Endothelial cell of umbilical vein (primary cell): ENCODE measurements around the gene CRYBG3. TPM values are rescaled to one million over a fixed set of nuclear protein-coding genes. Genes with fewer than 3 reads are reported as not detected.

Source experiments
- BruUV-seq: library from RNA; stranded (reverse); fragments of 400-500 nt; replicated peaks from 2 replicates; lab custom pipeline; 2021; lab: Mats Ljungman, UMichigan
- CTCF ChIA-PET: fragments of 300-600, 350-600 bp; sonication (Branson Sonifier 250); formaldehyde crosslinking; loops from one replicate; lab custom pipeline; 2021; ENCODE audit warnings: antibody characterized with exemption, inconsistent platforms; lab: Charles Lee
- POLR2A ChIA-PET: fragments of 300-600, 350-600 bp; sonication (Branson Sonifier 250); formaldehyde crosslinking; loops from one replicate; lab custom pipeline; 2021; ENCODE audit warnings: antibody characterized with exemption, inconsistent platforms; lab: Charles Lee
- DNase-seq: peaks from one replicate; pipeline ENCODE4 v3.0.0-alpha.2; 2011; ENCODE audit warnings: low read depth, low spot score
- FAIRE-seq: peaks from 2 replicates; lab custom pipeline; 2011; peaks lifted over from hg19 to GRCh38; lab: Jason Lieb, UNC
- H2AFZ ChIP-seq: 2 replicates; pipeline ENCODE4 v1.6.0; 2012; ENCODE audit warnings: low read depth, low read length, control low read depth, inconsistent platforms
- H3K27ac ChIP-seq: 2 replicates; pipeline ENCODE4 v1.5.1; 2011; ENCODE audit warnings: low read depth, mild to moderate bottlenecking, control low read depth, low read length, moderate library complexity; ENCODE audit not compliant: insufficient read depth
- H3K27me3 ChIP-seq, 2 experiments: 2 replicates each; pipeline versions ENCODE4 v1.6.0 to v1.6.1; 2011; ENCODE audit warnings: low read length in 2 of 2, mixed read lengths in 1 of 2; ENCODE audit not compliant: control insufficient read depth in 2 of 2, insufficient read depth in 2 of 2
- H3K36me3 ChIP-seq, 2 experiments: 2 replicates in 1 of 2; 3 replicates in 1 of 2; pipeline ENCODE4 v1.5.1; 2011; ENCODE audit warnings: low read length in 2 of 2, mild to moderate bottlenecking in 1 of 2, moderate library complexity in 1 of 2; ENCODE audit not compliant: control insufficient read depth in 2 of 2, insufficient read depth in 2 of 2; ENCODE audit errors: extremely low read depth in 1 of 2
- H3K4me1 ChIP-seq: 3 replicates; pipeline ENCODE4 v1.5.1; 2011; ENCODE audit warnings: mild to moderate bottlenecking, low read length; ENCODE audit not compliant: control insufficient read depth, insufficient read depth; ENCODE audit errors: extremely low read depth
- H3K4me2 ChIP-seq: 2 replicates; pipeline ENCODE4 v1.6.1; 2011; ENCODE audit warnings: low read length, control low read depth, mixed read lengths; ENCODE audit not compliant: insufficient read depth
- H3K4me3 ChIP-seq, 3 experiments: fragments of 200-600 bp in 1 of 3; sonication (generic), shearing (Covaris generic) in 1 of 3; replicated peaks in 1 of 3; 2 replicates each; pipeline ENCODE4 v1.5.1; 2011 to 2016; ENCODE audit warnings: control low read depth in 3 of 3, low read length in 3 of 3, mild to moderate bottlenecking in 2 of 3, inconsistent platforms in 1 of 3, low read depth in 1 of 3, moderate library complexity in 1 of 3; ENCODE audit not compliant: insufficient read depth in 1 of 3
- H3K79me2 ChIP-seq: 2 replicates; pipeline ENCODE4 v1.6.0; 2012; ENCODE audit warnings: low read length, inconsistent platforms; ENCODE audit not compliant: control insufficient read depth, insufficient read depth
- H3K9ac ChIP-seq: replicated peaks from 2 replicates; pipeline ENCODE3; 2011; ENCODE audit warnings: low read length, control low read depth; ENCODE audit not compliant: insufficient read depth; ENCODE audit errors: extremely low read depth
- H3K9me1 ChIP-seq: replicated peaks from 3 replicates; pipeline ENCODE4 v1.6.0; 2011; ENCODE audit warnings: mild to moderate bottlenecking, low read length; ENCODE audit not compliant: control insufficient read depth, insufficient read depth; ENCODE audit errors: extremely low read depth
- H3K9me3 ChIP-seq: replicated peaks from 2 replicates; pipeline ENCODE4 v1.5.1; 2012; ENCODE audit warnings: low read length, inconsistent platforms; ENCODE audit not compliant: control insufficient read depth, insufficient read depth
- H4K20me1 ChIP-seq: replicated peaks from 2 replicates; pipeline ENCODE3; 2011; ENCODE audit warnings: mild to moderate bottlenecking, low read length; ENCODE audit not compliant: control insufficient read depth, insufficient read depth; ENCODE audit errors: extremely low read depth
- CTCF ChIP-seq, 2 donors: IDR thresholded peaks; 1 replicate in 1 of 2; 2 replicates in 1 of 2; pipeline ENCODE4 v1.5.1; 2011; ENCODE audit warnings: low read length in 2 of 2, mild to moderate bottlenecking in 2 of 2, moderate library complexity in 2 of 2, control low read depth in 1 of 2, inconsistent platforms in 1 of 2, low read depth in 1 of 2; ENCODE audit not compliant: insufficient read depth in 1 of 2; ENCODE audit errors: extremely low read depth in 1 of 2
- FOS ChIP-seq: IDR thresholded peaks from 2 replicates; pipeline ENCODE4 v1.6.1; 2011; ENCODE audit warnings: mild to moderate bottlenecking, low read length, moderate library complexity, borderline replicate concordance; ENCODE audit not compliant: insufficient read depth
- JUN ChIP-seq: IDR thresholded peaks from 2 replicates; pipeline ENCODE4 v1.6.1; 2011; ENCODE audit warnings: borderline replicate concordance, low read depth; ENCODE audit not compliant: insufficient read length, insufficient read depth
- dilution Hi-C: fragments of 300-500 bp; cut with MboI; formaldehyde crosslinking; loops from one replicate; pipeline ENCODE4 v1.15.0; 2019; ENCODE audit warnings: low sequenced_read_pairs; ENCODE audit not compliant: extremely low pct_ligation_motif_present
- intact Hi-C: fragments of 100-400 bp; cut with micrococcal nuclease; formaldehyde crosslinking; loops from one replicate; pipeline ENCODE4 v1.10.0; 2022
- polyA plus RNA-seq, 4 experiments: library from polyadenylated mRNA; depleted of rRNA in 3 of 4; stranded (reverse) in 3 of 4; unstranded in 1 of 4; fragments of >200 nt; gene quantifications; 2 replicates each; pipeline versions ENCODE4 v1.2.1 to v1.2.3, GENCODE V29; 2011 to 2012; ENCODE audit warnings: missing spikeins in 1 of 4
- total RNA-seq: library from RNA; stranded (reverse); gene quantifications from 2 replicates; pipeline ENCODE4 v1.2.3, GENCODE V29; 2021

The CRYBG3 gene
- total and polyA plus RNA-seq, 2 donors (not counting 3 experiments of a cell fraction or from before 2014, with no cell fraction given): 2.8 to 15.0 TPM

- no peaks in the 10 kb centered on the region for H3K9me1 ChIP-seq
Observed at GRCh38 chr3:97871801-97872524, 50.2 kb downstream of the CRYBG3 start.

More at GRCh38 chr3:97871801-97872524, 50.2 kb downstream of the CRYBG3 start:
- H4K20me1 ChIP-seq: no peaks in the 10 kb centered on the region
- ChIA-PET CTCF (interaction anchor here (1.2 to 1.6 kb wide), 2 partner anchors 9 to 151 kb away, joined by 3 read pairs; no protein-coding TSS in a partner anchor), POLR2A (no interaction called here)
- BruUV-seq: no TSS peak
- H3K79me2 ChIP-seq: no peaks in the 10 kb centered on the region
- TF ChIP-seq JUN (peak; percentile 40), FOS (peak; percentile 83), CTCF (IDR thresholded peaks at IDR 0.05; ENCODE audit: extremely low read depth in 1 of 2, insufficient read depth in 1 of 2, low read depth in 1 of 2, low read length in 2 of 2) (no peak)
- DNase-seq (peak; percentile 86), FAIRE-seq (peak; percentile 68)
- H2AFZ ChIP-seq: no peak overlapping the region
- intact Hi-C loops (no loop called here), dilution Hi-C loops (no loop called here)
- H3K9me3 ChIP-seq: no peaks in the 10 kb centered on the region
- no peaks in the 10 kb centered on the region for H3K27me3 ChIP-seq
- H3K4me3 ChIP-seq: no peak overlapping the region
- peak overlapping the region; percentile 24 for H3K27ac ChIP-seq
- H3K4me2 ChIP-seq: peak overlapping the region; percentile 38
- H3K9ac ChIP-seq: no peak overlapping the region
- no peaks in the 10 kb centered on the region for H3K36me3 ChIP-seq
- peaks cover 10% of the 10 kb centered on the region for H3K4me1 ChIP-seq
